ENCODE measurements around the gene CSGALNACT2. TPM values are rescaled to one million over a fixed set of nuclear protein-coding genes. Genes with fewer than 3 reads are reported as not detected.
"Not testable (repeated sequence)": the region's sequence is repeated elsewhere in the genome, so short reads cannot be mapped to it uniquely, and the experiment has no call there.

The CSGALNACT2 gene
- polyA plus RNA-seq, 3 donors = 17.9 to 20.7 (median 18.9) TPM

- DNase-seq (ENCODE audit: extremely low read depth in 1 of 11, low read depth in 9 of 11, low spot score in 4 of 11) = no peak
These were observed 5.1 kb upstream of the CSGALNACT2 start for GRCh38 chr10:43132867-43133787.

GRCh38 chr10:43134126-43134905 lies 3.9 kb upstream of the CSGALNACT2 start:
- DNase-seq (ENCODE audit: extremely low read depth in 1 of 11, low read depth in 9 of 11, low spot score in 4 of 11) = no peak

- no peak for DNase-seq (ENCODE audit: extremely low read depth in 1 of 11, low read depth in 9 of 11, low spot score in 4 of 11)
These were observed 3.2 kb upstream of the CSGALNACT2 start for GRCh38 chr10:43135064-43135463.

GRCh38 chr10:43135656-43136055 lies 2.6 kb upstream of the CSGALNACT2 start:
- DNase-seq (ENCODE audit: extremely low read depth in 1 of 11, low read depth in 9 of 11, low spot score in 4 of 11) = no peak

- DNase-seq (ENCODE audit: extremely low read depth in 1 of 11, low read depth in 9 of 11, low spot score in 4 of 11) = no peak
These were observed 1.8 kb upstream of the CSGALNACT2 start for GRCh38 chr10:43136432-43136831.

- peak in 1 of 11 donors; percentile 31 for DNase-seq (ENCODE audit: extremely low read depth in 1 of 11, low read depth in 9 of 11, low spot score in 4 of 11)
These were observed 1.1 kb upstream of the CSGALNACT2 start for GRCh38 chr10:43136995-43137716.

GRCh38 chr10:43137717-43138020 lies 576 bp upstream of the CSGALNACT2 start:
- DNase-seq (ENCODE audit: extremely low read depth in 1 of 11, low read depth in 9 of 11, low spot score in 4 of 11) = peak in 10 of 11 donors; percentile 33 to 65 (median 52)

- DNase-seq (ENCODE audit: extremely low read depth in 1 of 11, low read depth in 9 of 11, low spot score in 4 of 11) = peak in 4 of 11 donors; percentile 12 to 27 (median 20)
These were observed 554 bp downstream of the CSGALNACT2 start for GRCh38 chr10:43138757-43139241.

- no peak for DNase-seq (ENCODE audit: extremely low read depth in 1 of 11, low read depth in 9 of 11, low spot score in 4 of 11)
These were observed 3.2 kb downstream of the CSGALNACT2 start for GRCh38 chr10:43141421-43141820.

GRCh38 chr10:43145311-43145710 lies 7.1 kb downstream of the CSGALNACT2 start:
- no peak for DNase-seq (ENCODE audit: extremely low read depth in 1 of 11, low read depth in 9 of 11, low spot score in 4 of 11)

GRCh38 chr10:43145936-43146335 lies 7.7 kb downstream of the CSGALNACT2 start:
- not testable (repeated sequence) for DNase-seq (ENCODE audit: extremely low read depth in 1 of 11, low read depth in 9 of 11, low spot score in 4 of 11)

GRCh38 chr10:43151371-43151770 lies 13.1 kb downstream of the CSGALNACT2 start:
- DNase-seq (ENCODE audit: extremely low read depth in 1 of 11, low read depth in 9 of 11, low spot score in 4 of 11) = no peak

GRCh38 chr10:43153901-43154300 lies 15.7 kb downstream of the CSGALNACT2 start:
- no peak for DNase-seq (ENCODE audit: extremely low read depth in 1 of 11, low read depth in 9 of 11, low spot score in 4 of 11)

GRCh38 chr10:43155221-43155620 lies 17.0 kb downstream of the CSGALNACT2 start:
- DNase-seq (ENCODE audit: extremely low read depth in 1 of 11, low read depth in 9 of 11, low spot score in 4 of 11) = no peak

- no peak for DNase-seq (ENCODE audit: extremely low read depth in 1 of 11, low read depth in 9 of 11, low spot score in 4 of 11)
These were observed 17.5 kb downstream of the CSGALNACT2 start for GRCh38 chr10:43155741-43156140.

- DNase-seq (ENCODE audit: extremely low read depth in 1 of 11, low read depth in 9 of 11, low spot score in 4 of 11) = no peak
These were observed 18.5 kb downstream of the CSGALNACT2 start for GRCh38 chr10:43156590-43157341.

GRCh38 chr10:43158636-43159035 lies 20.4 kb downstream of the CSGALNACT2 start:
- no peak for DNase-seq (ENCODE audit: extremely low read depth in 1 of 11, low read depth in 9 of 11, low spot score in 4 of 11)

GRCh38 chr10:43160046-43160920 lies 22.0 kb downstream of the CSGALNACT2 start:
- DNase-seq (ENCODE audit: extremely low read depth in 1 of 11, low read depth in 9 of 11, low spot score in 4 of 11) = peak in 1 of 11 donors; percentile 12
